Measurements from ENCODE around the gene CCDC97. TPM values are rescaled to one million over a fixed set of nuclear protein-coding genes. Genes with fewer than 3 reads are reported as not detected.

Gene CCDC97
- total RNA-seq, 2 experiments from 2014 or later, result 33.5 to 36.1 TPM

DNA sequence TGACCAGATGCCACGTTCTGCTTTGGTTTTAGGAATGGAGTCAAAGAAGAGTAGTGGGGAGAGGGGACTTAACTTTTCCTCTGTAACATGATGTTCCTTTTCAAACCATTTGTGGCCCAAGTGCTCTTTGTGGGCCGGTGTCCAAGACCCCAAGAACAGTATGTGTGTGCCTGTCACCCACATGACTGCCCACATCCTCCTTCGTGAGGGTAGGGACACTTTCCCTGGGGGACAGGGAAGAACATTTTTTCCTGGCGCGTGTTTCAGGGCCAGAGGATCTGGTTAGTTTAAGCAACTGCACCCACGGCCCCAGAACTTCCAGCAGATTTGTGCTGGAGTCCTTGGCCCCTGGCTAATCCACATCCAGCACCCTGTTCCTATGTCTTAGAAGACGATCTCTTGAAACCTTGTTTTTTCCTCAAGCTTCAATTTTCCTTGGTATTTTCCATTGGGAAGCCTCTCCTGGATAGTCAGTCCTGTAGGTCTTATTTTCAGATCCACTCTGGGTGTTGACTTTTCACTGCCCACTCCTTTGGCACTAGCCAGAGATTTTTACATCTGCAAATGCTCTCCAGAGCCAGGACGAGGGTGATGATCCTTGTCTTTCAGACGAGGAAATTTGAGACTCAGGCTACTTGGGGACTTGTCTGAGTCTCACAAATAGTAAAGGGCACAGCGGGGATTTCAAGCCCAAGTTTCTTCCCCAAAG is 10.8 kb upstream of the CCDC97 start:
- no peaks in the 10 kb centered on the region for H3K9me3 Mint-ChIP-seq (ENCODE audit: insufficient read depth)
- no peak for DNase-seq
- H3K4me3 Mint-ChIP-seq, result no peak overlapping the region
- POLR2A ChIA-PET, result interaction anchor here (0.6 to 4.3 kb wide), 5 partner anchors 8 to 426 kb away, joined by 3 to 26 read pairs (median 4); partner anchors contain the start of gene CCDC97
- H3K36me3 Mint-ChIP-seq (ENCODE audit: low read depth), result peaks cover 96% of the 10 kb centered on the region
- CTCF ChIA-PET, result interaction anchor here (1.0 to 3.5 kb wide), 5 partner anchors 9 to 36 kb away, joined by 3 to 28 read pairs (median 4); partner anchors contain the start of gene CCDC97
- H3K27ac Mint-ChIP-seq, result peak overlapping the region; percentile 71
- H3K27me3 Mint-ChIP-seq (ENCODE audit: low read depth), result no peaks in the 10 kb centered on the region
- peaks cover 99% of the 10 kb centered on the region for H3K4me1 Mint-ChIP-seq (ENCODE audit: low read depth)
- ATAC-seq, result no peak

DNA sequence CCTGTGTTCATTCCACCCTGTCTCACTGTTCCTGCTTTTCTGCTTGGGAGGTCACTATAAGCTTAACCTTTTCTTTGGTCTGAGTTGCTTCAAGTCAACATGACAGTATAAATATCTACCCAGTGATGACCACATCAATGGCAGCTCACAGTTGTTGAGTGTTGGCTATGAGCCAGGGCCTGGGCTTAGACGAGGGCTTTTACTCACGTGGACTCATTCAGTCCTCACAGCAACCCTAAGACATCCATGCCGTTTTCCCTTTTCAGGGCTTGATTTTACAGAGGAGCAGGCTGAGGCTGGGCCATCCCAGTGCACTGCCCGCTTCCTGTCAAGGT is 10.2 kb upstream of the CCDC97 start:
- peaks cover 100% of the 10 kb centered on the region for H3K4me1 Mint-ChIP-seq (ENCODE audit: low read depth)
- no peak for ATAC-seq
- H3K36me3 Mint-ChIP-seq (ENCODE audit: low read depth), result peaks cover 96% of the 10 kb centered on the region

DNA sequence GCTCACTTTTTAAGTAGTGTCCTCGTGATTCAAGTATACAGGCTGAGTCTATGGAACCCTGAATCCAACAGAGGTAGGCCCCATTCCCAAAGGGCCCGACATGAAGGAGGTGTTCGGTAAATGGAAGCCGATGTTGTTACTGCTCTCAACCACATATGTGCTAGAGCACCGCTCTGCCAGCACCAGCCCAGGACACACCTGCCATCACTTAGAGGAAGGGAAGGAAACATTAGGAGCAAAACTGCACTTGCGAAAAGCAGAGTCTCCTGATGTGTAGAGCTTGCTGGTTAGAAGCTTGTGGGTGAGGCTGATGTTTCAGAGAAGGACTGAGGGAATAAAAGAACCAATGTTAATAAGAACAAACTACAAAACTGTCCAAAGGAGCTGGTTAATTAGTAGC is 9.4 kb upstream of the CCDC97 start:
- Mint-ChIP-seq H3K4me3 (no peak overlapping the region), H3K4me1 (ENCODE audit: low read depth) (peaks cover 100% of the 10 kb centered on the region), H3K27me3 (ENCODE audit: low read depth) (no peaks in the 10 kb centered on the region), H3K36me3 (ENCODE audit: low read depth) (peaks cover 96% of the 10 kb centered on the region), H3K27ac (peak overlapping the region; percentile 71), H3K9me3 (ENCODE audit: insufficient read depth) (no peaks in the 10 kb centered on the region)
- no peak for ATAC-seq
- DNase-seq, result no peak
- ChIA-PET POLR2A (interaction anchor here (4.1 kb wide), 1 partner anchor 36 kb away, joined by 53 read pairs; the partner anchor contains the start of gene HNRNPUL1), CTCF (interaction anchor here (0.7 to 9.3 kb wide), 7 partner anchors 7 to 52 kb away, joined by 3 to 138 read pairs (median 7); partner anchors contain the start of genes CCDC97 and HNRNPUL1)

More for the DNA sequence above, 10.2 kb upstream of the CCDC97 start:
- Mint-ChIP-seq H3K4me3 (no peak overlapping the region), H3K27ac (peak overlapping the region; percentile 71), H3K27me3 (ENCODE audit: low read depth) (no peaks in the 10 kb centered on the region), H3K9me3 (ENCODE audit: insufficient read depth) (no peaks in the 10 kb centered on the region)
- POLR2A ChIA-PET, result interaction anchor here (4.3 kb wide), 1 partner anchor 8 kb away, joined by 26 read pairs; no protein-coding TSS in a partner anchor
- peak; percentile 47 for DNase-seq
- CTCF ChIA-PET, result interaction anchor here (1.0 to 3.5 kb wide), 3 partner anchors 8 to 37 kb away, joined by 4 to 28 read pairs (median 5); partner anchors contain the start of gene CCDC97

DNA sequence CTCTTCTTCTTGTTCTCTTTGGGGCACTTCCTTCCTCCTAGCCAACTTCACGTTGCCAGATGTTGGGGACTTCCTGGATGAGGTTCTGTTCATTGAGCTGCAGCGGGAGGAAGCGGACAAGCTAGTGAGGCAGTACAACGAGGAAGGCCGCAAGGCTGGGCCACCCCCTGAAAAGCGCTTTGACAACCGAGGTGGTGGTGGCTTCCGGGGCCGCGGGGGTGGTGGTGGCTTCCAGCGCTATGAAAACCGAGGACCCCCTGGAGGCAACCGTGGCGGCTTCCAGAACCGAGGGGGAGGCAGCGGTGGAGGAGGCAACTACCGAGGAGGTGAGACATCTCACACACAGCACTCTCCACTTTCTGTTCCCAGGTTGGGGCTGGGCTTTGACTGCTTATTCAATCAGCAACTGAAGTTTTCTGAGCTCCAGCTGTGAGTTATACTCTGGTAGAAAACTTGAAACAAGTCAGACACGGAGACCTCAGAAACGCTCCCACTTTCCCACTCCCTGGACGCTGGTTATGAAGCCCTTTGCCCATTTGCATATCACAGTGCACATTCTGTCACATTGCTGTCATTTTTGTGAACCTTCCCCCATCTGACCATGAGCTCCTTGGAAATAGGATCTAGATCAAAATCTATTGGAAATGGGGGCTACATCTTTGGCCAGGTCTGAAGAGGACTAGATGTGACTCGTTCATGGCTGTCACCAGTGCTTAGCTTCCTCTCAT is 7.2 kb upstream of the CCDC97 start:
- Mint-ChIP-seq H3K4me3 (peak overlapping the region; percentile 71), H3K4me1 (ENCODE audit: low read depth) (peaks cover 100% of the 10 kb centered on the region), H3K27ac (peak overlapping the region; percentile 99), H3K27me3 (ENCODE audit: low read depth) (no peaks in the 10 kb centered on the region), H3K9me3 (ENCODE audit: insufficient read depth) (no peaks in the 10 kb centered on the region), H3K36me3 (ENCODE audit: low read depth) (peaks cover 94% of the 10 kb centered on the region)
- ATAC-seq, result peak; percentile 48
- CTCF ChIA-PET, result interaction anchor here (0.7 to 9.3 kb wide), 9 partner anchors 14 to 653 kb away, joined by 3 to 138 read pairs (median 4); partner anchors contain the start of gene HNRNPUL1
- peak; percentile 83 for DNase-seq
- POLR2A ChIA-PET, result interaction anchor here (0.6 to 4.1 kb wide), 5 partner anchors 24 to 526 kb away, joined by 3 to 53 read pairs (median 3); partner anchors contain the start of gene HNRNPUL1

DNA sequence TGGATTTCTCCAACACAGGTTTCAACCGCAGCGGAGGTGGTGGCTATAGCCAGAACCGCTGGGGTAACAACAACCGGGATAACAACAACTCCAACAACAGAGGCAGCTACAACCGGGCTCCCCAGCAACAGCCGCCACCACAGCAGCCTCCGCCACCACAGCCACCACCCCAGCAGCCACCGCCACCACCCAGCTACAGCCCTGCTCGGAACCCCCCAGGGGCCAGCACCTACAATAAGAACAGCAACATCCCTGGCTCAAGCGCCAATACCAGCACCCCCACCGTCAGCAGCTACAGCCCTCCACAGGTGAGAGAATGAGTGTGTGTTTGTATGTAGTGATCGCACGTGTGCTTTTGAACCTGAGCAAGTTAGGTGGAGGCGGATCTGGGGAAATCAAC is 6.0 kb upstream of the CCDC97 start:
- H3K9me3 Mint-ChIP-seq (ENCODE audit: insufficient read depth), result no peaks in the 10 kb centered on the region
- peak overlapping the region; percentile 99 for H3K27ac Mint-ChIP-seq
- peaks cover 100% of the 10 kb centered on the region for H3K4me1 Mint-ChIP-seq (ENCODE audit: low read depth)
- H3K36me3 Mint-ChIP-seq (ENCODE audit: low read depth), result peaks cover 90% of the 10 kb centered on the region
- ATAC-seq, result no peak
- DNase-seq, result no peak
- POLR2A ChIA-PET, result interaction anchor here (0.6 to 4.1 kb wide), 4 partner anchors 23 to 129 kb away, joined by 3 to 53 read pairs (median 5); partner anchors contain the start of gene HNRNPUL1
- CTCF ChIA-PET, result interaction anchor here (1.0 to 9.3 kb wide), 4 partner anchors 12 to 239 kb away, joined by 3 to 138 read pairs (median 5); partner anchors contain the start of gene HNRNPUL1
- H3K4me3 Mint-ChIP-seq, result peak overlapping the region; percentile 71
- H3K27me3 Mint-ChIP-seq (ENCODE audit: low read depth), result no peaks in the 10 kb centered on the region

DNA sequence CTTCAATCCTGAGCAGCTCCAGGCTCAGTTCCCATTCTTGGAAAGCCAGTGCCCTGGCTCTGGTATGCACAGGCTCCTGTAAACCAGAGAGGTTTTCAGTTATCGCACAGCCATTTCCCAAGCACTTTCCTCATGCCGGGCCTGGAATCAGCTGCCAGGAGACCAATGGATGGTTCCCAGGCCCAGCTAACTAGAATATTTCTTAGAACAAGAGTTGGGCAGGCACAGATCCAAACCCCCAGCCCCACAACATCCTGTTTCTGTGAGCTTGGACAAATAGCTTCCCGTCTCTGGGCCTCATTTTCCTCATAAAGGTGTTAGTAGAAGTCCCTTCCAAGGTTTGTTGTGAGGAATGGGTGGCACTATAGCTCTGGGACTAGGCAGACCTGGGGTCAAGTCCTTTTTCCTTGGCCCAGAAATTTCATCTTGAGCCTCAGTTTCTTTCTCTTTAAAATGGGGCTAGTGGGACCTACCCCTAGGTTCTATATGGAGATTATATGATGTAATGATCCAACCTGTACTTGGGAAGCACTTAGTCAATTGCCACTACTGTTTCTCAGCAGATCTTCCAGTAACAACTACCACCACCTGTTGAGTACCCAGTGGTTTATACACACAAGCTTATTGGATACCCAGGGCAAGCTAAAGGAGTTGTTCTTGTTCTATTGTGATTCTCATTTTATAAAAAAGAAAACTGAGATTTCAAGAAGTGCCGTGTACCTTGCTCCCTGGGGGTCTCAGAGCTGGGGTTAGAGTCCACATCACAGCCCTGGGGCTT is 5.1 kb upstream of the CCDC97 start:
- POLR2A ChIA-PET, result interaction anchor here (1.3 to 8.3 kb wide), 2 partner anchors 40 to 47 kb away, joined by 3 to 105 read pairs; partner anchors contain the start of gene HNRNPUL1
- H3K4me1 Mint-ChIP-seq (ENCODE audit: low read depth), result peaks cover 96% of the 10 kb centered on the region

DNA sequence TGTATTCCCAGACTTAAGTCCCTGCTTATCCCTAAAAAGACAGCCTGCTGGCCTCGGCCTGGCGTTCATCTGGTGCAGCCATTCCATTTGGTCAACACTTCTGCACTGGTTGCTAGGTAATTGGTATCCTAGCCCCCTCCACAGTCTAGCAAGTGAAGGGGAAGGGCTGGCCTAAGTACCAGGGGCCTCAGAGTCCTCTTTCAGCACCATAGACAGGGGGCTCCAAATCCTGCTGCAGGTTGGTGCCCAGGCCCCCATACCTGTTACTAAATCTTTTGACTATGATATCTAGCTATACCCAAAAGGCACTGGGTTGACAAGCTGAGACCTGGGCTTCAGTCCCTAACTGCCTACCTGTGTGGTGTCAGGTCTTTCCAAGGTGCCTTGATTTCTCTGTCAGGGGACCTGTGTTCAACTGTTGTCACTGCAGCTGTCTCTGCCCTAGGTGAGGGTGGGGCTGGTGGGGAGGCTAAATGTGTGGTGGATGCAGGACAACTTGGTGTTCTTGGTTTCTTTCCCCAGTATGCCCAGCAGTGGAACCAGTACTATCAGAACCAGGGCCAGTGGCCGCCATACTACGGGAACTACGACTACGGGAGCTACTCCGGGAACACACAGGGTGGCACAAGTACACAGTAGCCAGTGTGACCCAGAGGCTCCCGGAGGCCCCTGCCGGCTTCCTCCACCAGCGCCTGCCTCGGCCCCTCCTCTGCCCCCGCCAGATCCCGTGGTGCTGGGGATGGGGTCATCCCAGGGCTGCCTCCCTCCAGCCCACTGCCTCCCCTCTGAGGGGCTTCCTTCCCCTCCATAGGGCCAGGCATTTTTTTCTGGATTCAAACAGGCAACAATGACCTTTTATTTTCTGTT is 3.8 kb upstream of the CCDC97 start:
- ATAC-seq, result no peak
- H3K4me3 Mint-ChIP-seq, result peak overlapping the region; percentile 96
- POLR2A ChIA-PET, result interaction anchor here (3.7 to 8.3 kb wide), 2 partner anchors 9 to 41 kb away, joined by 26 to 105 read pairs; partner anchors contain the start of gene HNRNPUL1
- H3K27me3 Mint-ChIP-seq (ENCODE audit: low read depth), result no peaks in the 10 kb centered on the region
- H3K4me1 Mint-ChIP-seq (ENCODE audit: low read depth), result peaks cover 87% of the 10 kb centered on the region
- peak overlapping the region; percentile 98 for H3K27ac Mint-ChIP-seq
- H3K36me3 Mint-ChIP-seq (ENCODE audit: low read depth), result peaks cover 81% of the 10 kb centered on the region
- CTCF ChIA-PET, result interaction anchor here (1.4 to 9.3 kb wide), 4 partner anchors 42 to 336 kb away, joined by 3 to 138 read pairs (median 6); partner anchors contain the start of gene HNRNPUL1
- DNase-seq, result no peak
- H3K9me3 Mint-ChIP-seq (ENCODE audit: insufficient read depth), result no peaks in the 10 kb centered on the region

More for the DNA sequence above, 5.1 kb upstream of the CCDC97 start:
- no peak for ATAC-seq
- Mint-ChIP-seq H3K4me3 (no peak overlapping the region), H3K27ac (peak overlapping the region; percentile 66), H3K9me3 (ENCODE audit: insufficient read depth) (no peaks in the 10 kb centered on the region), H3K27me3 (ENCODE audit: low read depth) (no peaks in the 10 kb centered on the region), H3K36me3 (ENCODE audit: low read depth) (peaks cover 86% of the 10 kb centered on the region)
- CTCF ChIA-PET, result interaction anchor here (1.2 to 9.3 kb wide), 4 partner anchors 13 to 335 kb away, joined by 3 to 138 read pairs (median 5); partner anchors contain the start of gene HNRNPUL1
- DNase-seq, result no peak

DNA sequence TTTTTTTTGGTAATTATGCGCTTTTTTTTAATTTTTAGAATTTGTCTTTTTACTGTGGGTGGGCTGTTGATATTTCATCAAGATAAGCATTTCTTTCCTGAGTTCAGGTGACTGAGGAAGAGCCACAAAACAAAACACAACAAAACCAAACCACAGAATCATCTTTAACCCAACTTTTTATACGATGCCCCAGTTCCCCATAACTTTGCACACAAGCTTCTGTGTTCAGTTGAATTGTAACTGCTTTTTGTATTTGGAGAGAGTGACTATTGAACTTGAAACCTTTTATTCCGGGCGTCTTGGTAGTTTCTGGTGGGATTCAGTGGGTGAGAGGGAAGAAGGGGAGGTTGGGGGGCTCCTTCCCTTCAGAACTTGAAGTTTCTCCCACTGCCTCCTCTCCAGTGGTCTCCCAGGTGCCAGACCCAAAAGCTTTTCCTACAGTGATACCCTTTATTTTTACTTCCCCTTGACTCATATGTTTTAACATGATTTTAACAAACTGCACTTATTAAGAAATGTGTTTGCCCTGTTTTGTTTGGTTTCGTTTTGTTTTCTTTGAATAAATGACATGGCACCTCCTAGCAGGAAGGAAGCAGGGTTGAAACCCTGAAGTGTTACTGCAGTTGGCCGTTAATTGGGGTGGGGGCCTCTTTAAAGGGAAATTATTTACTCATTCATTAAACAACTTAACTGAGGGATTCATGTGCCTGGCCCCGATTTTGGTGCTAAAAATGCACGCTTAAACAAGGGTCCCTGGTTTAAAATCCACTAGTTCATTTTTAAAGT is 2.7 kb upstream of the CCDC97 start:
- peak overlapping the region; percentile 96 for H3K4me3 Mint-ChIP-seq
- ChIA-PET CTCF (interaction anchor here (1.0 to 9.3 kb wide), 12 partner anchors 9 to 103 kb away, joined by 3 to 138 read pairs (median 10); partner anchors contain the start of genes B9D2 and HNRNPUL1), POLR2A (interaction anchor here (1.0 to 8.3 kb wide), 6 partner anchors 10 to 530 kb away, joined by 3 to 105 read pairs (median 9); partner anchors contain the start of genes HNRNPUL1, RAB4B and TGFB1)
- peak overlapping the region; percentile 98 for H3K27ac Mint-ChIP-seq
- H3K36me3 Mint-ChIP-seq (ENCODE audit: low read depth), result peaks cover 77% of the 10 kb centered on the region
- peaks cover 86% of the 10 kb centered on the region for H3K4me1 Mint-ChIP-seq (ENCODE audit: low read depth)
- ATAC-seq, result no peak
- no peak for DNase-seq
- no peaks in the 10 kb centered on the region for H3K27me3 Mint-ChIP-seq (ENCODE audit: low read depth)
- H3K9me3 Mint-ChIP-seq (ENCODE audit: insufficient read depth), result no peaks in the 10 kb centered on the region

DNA sequence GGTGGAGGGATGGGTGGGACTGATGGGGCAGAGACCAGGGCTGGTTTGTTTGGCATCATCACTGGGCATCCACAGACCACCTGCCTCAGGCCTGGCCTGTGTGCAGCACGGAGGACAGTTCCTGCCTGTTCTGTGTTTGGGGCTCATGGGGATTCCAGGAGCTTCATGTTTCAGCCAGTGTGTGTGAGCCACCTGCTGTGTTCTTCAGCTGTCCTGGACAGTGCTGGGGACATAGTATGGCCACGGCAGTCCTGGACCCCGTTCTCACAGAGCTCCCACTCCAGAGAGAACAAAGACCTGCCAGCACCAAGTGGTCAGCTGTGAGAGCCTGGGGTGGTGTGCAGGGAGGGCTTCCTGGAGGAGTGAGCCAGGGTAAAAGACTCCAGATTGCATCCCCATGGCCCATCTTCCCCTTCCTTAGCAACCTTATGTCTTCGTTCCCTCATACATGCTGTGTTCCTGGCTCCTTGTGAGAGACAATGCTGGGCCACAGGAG is 2.0 kb upstream of the CCDC97 start:
- peak; percentile 7 for ATAC-seq
- peaks cover 76% of the 10 kb centered on the region for H3K36me3 Mint-ChIP-seq (ENCODE audit: low read depth)
- DNase-seq, result no peak
- ChIA-PET CTCF (interaction anchor here (1.0 to 9.3 kb wide), 20 partner anchors 9 to 338 kb away, joined by 3 to 138 read pairs (median 6); partner anchors contain the start of genes B9D2, DMAC2 and HNRNPUL1), POLR2A (interaction anchor here (0.6 to 8.3 kb wide), 8 partner anchors 10 to 114 kb away, joined by 3 to 105 read pairs (median 5); partner anchors contain the start of genes HNRNPUL1 and TGFB1)
- H3K4me1 Mint-ChIP-seq (ENCODE audit: low read depth), result peaks cover 83% of the 10 kb centered on the region
- H3K9me3 Mint-ChIP-seq (ENCODE audit: insufficient read depth), result no peaks in the 10 kb centered on the region
- peak overlapping the region; percentile 98 for H3K27ac Mint-ChIP-seq
- peak overlapping the region; percentile 96 for H3K4me3 Mint-ChIP-seq
- H3K27me3 Mint-ChIP-seq (ENCODE audit: low read depth), result no peaks in the 10 kb centered on the region
